Epidermal melanocyte (primary cell): ENCODE results near the gene IQCB1.
"Not testable (repeated sequence)": the region's sequence is repeated elsewhere in the genome, so short reads cannot be mapped to it uniquely, and the experiment has no call there.

Source experiments
- DNase-seq: peaks from one replicate; pipeline ENCODE4 v3.0.0; 2011; ENCODE audit warnings: low spot score; ENCODE audit not compliant: insufficient read length

Gene IQCB1

DNA sequence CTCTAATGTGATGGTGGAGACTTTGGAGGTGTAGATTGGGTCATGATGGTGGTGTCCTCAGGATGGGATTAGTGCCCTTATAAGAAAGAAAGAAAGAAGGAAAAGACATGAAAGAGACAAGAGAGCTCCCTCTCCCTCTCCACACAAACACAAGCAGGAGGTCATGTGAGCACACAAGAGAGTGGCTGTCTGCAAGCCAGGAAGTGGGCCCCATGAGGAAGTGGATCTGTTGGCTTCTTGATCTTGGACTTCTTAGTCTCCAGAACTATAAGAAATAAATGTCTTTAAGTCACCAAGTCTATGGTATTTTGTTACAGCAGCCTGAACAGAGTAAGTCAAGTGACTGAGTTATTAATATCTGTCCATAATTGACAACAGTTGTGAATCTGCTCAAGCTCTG, 17.1 kb downstream of the IQCB1 start:
- DNase-seq: no peak

DNA sequence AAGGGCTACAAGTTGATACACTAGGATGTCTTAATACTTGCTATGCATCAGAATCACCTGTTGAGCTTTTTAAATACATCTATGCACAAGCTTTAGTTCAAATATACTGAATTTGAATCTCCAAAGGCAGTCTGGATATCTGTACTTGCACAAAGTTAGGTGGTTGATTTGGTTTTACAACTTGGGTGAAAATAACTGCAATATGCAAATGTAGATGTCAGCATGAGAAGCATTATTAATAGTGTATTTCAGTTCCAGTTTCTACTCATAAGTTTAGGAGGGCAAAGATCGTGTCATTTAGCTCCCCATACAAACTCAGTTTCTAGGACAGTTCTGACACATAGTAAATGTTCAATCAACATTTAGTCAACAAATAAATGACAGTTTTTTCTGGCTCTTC, 25.6 kb downstream of the IQCB1 start:
- no peak for DNase-seq

DNA sequence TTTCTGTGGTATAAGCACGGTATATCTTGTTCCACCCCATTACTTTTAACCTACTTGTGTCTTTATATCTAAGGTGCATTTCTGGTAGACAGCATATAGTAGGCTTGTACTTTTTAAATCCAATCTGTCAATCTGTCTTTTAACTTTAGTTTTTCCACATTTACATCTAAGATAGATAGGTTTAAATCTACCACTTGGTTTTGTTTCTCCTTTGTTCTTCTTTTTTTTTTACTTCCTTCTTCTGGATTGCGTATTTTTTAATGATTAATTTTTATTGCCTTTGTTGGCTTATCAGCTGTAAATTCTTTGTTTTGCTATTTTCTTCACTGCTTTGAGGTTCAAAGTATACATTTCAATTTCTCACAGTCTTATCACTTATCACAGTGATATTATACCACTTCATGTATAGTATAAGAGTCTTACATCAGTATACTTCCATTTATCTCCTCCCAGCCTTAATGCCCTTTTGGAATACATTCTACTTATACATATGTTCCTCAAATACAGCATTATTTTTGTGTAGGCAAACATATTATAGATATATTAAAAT, 31.0 kb downstream of the IQCB1 start:
- DNase-seq: no peak

DNA sequence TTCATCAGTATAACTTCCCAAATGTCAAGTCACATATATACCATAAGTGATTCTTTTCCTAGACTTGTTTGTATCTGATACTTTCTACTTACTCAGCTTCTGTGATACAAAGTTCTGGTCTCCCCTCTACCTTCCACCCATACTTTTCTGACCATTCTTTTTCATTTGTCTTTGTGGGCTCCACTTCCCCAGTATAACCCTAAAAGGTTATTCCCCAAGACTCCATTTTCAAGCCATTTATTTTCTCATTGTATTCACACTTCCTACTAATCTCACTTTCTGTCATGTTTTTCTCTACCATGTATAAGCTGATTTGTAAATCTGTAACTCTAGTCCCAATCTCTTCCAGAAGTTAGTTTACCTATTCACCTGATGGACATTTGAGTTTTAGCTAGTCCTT, 34.0 kb downstream of the IQCB1 start:
- no peak for DNase-seq

DNA sequence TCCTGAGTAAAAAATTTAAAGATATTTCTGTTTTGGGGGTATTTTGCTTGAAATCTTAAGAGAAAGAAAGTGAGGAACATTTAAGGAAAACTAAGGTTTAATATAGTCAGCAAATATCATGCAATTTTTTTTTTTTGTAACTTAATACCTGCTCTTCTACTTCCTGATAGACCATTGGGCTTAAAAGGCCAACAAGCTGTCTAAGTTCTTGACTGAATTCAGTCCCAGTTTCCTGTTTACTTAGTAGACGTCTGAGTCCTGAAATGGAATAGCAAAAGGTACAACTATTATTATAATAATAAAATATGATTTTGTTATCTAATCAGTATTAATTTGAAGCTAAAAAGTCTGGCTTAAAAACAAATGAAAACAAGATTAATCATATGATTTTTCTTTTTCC, 37.9 kb downstream of the IQCB1 start:
- no peak for DNase-seq

DNA sequence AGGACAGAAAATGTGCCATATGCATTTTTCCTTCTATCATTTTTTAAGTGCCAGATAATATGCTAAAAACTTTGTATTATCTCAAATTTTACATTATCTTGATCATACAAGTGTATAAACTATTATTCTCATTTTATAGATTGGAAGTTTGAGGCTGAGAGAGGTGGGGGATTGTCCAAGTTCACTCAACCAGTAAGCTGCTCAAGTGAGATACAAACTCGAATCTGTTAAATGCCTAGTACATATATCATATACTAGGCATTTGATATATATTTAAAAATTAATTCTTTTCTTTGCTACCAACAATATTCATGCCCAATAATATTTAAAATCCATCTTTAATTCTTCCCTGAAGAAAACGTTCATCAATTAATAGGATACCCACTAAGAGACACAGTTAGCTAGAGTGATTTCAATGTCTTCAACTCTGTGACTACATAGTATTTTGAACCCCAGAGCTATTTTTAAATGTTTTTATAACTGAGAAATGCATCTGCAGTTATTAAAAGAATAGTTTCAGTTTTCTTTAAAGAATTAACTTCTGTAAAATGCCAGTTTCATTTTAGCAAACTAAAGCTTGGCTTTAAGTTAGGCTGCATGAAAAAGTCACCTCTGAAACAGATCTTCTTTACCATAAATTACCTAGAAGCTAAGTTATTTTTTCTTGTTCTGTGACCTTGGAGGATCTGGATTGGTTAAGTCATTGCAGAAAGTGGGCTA, 40.4 kb downstream of the IQCB1 start:
- DNase-seq: no peak

- no peak for DNase-seq
Observed at GRCh38 chr3:121793078-121793477, 41.8 kb downstream of the IQCB1 start.

DNA sequence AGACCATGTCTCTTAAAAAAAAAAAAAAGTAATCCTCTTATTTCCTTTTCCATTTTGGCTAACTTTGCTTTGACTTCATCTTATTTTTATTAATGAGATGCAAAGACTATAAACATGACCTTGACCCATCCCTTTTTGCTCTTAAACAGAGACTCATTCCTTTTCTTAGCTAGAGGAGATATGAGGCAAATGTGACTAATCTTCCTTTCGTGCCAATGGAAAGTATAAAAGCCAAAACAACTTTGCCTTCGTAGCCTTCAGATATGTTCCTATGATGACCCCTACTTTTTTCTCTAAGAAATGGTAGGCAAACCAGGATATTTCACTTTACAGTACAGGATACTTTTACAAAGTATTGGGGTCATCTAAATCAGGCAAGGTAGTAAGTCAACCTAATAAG, 48.4 kb downstream of the IQCB1 start:
- no peak for DNase-seq

DNA sequence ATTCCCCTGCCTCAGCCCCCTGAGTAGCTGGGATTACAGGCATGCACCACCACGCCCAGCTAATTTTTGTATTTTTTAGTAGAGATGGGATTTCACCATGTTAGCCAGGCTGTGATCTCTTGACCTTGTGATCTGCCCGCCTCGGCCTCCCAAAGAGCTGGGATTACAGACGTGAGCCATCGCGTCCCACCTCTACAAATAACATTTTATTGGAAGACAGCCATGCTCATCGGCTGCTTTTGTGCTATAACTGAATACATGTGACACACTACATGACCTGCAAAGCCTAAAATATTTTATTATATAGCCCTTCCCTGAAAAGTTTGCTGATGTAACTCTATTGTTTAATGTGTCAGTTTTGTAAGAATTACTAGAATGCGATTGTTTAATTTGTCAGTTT, 52.1 kb downstream of the IQCB1 start:
- DNase-seq: not testable (repeated sequence)

- DNase-seq: no peak
Observed at GRCh38 chr3:121781611-121782010, 53.2 kb downstream of the IQCB1 start.

GRCh38 chr3:121775095-121775494, 59.8 kb downstream of the IQCB1 start:
- not testable (repeated sequence) for DNase-seq

DNA sequence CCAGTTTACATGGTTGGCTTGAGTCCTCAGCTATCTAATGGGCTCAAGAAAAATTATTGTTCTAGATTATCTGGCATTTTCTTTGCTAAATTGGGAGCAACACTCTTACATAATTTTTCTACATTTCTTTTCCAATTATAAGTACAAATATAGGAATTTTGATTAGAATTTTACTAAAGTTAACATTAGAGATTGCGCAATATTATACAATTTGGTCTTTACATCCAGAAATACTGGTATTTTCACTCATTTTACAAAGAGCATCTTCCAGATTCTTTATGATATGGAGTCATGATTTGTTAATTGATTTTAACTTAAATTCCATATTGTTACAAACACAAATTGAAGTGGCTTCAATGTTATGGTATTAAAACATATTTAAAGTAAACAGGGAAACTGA, 65.6 kb downstream of the IQCB1 start:
- DNase-seq: no peak

- no peak for DNase-seq
Observed at GRCh38 chr3:121768452-121768851, 66.4 kb downstream of the IQCB1 start.

- DNase-seq: no peak
Observed at GRCh38 chr3:121759541-121760202, 75.2 kb downstream of the IQCB1 start.

- DNase-seq: no peak
Observed at GRCh38 chr3:121758727-121759450, 76.0 kb downstream of the IQCB1 start.

DNA sequence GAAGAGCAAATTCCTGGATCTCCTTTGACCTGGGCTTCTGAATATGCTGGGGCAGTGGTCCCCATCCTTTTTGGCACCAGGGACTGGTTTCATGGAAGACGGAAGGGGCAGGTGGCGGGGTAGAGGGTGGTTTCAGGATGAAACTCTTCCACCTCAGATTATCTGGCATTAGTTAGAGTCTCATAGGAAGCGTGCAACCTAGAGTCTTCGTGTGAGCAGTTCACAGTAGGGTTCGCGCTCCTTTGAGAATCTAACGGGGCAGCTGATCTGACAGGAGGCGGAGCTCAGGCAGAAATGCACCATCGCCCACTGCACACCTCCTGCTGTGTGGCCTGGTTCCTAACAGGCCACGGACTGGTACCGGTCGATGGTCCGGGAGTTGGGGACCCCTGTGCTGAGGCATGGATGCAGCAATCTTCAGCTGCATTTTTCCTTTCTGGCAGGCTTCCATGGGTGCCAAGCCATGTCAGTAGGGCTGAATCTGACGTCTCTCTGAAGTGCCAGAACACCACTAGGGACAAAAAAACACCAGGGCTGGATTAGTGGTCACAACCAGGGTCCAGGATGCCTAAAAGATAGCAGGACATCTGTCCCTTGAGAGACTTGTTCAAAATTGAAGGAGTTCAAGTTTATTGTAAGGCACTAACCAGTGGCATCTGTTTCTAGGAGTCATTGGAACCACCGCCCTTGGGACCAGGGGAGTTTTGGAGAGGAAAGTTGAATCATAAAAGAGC, 76.9 kb downstream of the IQCB1 start:
- no peak for DNase-seq

- no peak for DNase-seq
Observed at GRCh38 chr3:121757087-121757811, 77.6 kb downstream of the IQCB1 start.

DNA sequence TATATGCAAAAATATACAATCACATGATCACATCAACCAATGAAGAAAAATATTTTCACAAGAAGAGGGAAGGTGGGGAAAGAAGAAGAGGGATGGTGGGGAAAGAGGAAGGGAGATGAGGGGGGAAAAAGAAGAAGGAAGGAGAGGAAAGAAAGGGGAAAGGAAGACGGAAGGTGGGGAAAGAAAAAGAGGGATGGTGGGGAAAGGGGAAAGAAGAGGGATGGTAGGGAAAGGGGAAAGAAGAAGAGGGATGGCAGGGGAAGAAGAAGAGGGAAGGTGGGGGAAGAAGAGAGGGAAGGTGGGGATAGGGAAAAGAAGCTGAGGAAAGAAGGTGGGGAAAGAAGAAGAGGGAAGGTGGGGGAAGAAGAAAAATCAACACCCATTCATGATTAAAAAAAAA, 82.1 kb downstream of the IQCB1 start:
- DNase-seq: no peak

DNA sequence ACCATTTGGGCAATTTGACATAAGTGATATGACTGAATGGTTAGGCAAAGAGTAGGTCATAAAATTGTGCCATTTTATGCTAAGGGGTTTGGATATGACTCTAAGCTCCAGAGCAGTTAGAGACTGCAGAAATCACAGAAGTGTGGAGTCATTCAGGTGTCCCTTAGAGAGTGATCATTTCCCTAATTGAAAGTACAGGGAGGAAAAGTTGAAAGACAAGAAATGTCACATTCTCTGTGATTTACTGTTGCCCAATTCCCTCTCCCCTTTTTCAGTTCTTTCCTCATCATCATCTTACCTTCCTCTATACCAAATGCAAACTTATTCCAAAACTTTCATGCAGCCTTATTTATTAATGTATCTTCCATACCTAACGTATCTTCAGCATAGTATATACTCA, 82.6 kb downstream of the IQCB1 start:
- DNase-seq: no peak

DNA sequence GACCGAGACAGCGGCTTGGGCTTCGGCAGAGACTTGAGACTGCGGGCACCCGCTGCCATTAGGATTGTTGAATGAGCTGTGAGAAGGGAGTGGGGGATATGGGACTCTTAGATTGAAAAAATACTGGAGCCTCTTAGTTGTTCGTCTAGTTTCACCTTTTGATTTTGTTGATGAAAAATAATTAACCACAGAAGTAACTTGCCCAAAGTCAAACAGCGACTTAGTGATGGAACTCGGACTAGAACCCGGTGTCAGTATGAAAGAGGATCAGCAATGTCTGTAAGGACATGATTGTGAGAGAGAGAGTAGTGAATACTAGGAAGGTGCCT, 84.8 kb downstream of the IQCB1 start:
- DNase-seq: no peak
